GM12892 (cell line): ENCODE measurements around the gene BEX3.
"Not testable (repeated sequence)": the region's sequence is repeated elsewhere in the genome, so short reads cannot be mapped to it uniquely, and the experiment has no call there.

Source experiments
- DNase-seq: peaks from one replicate; pipeline ENCODE4 v3.0.0; 2011; ENCODE audit not compliant: insufficient read length
- FAIRE-seq: peaks from 2 replicates; lab custom pipeline; 2011; peaks lifted over from hg19 to GRCh38; lab: Jason Lieb, UNC
- POLR2A ChIP-seq: IDR thresholded peaks from 2 replicates; pipeline ENCODE4 v1.6.1; 2011; ENCODE audit warnings: low read depth, low read length, control low read depth
- POLR2AphosphoS5 ChIP-seq: IDR thresholded peaks from 2 replicates; pipeline ENCODE4 v1.6.1; 2011; ENCODE audit warnings: low read depth, low read length, control low read depth
- TAF1 ChIP-seq: IDR thresholded peaks from 2 replicates; pipeline ENCODE4 v1.6.1; 2011; ENCODE audit warnings: low read depth, mild to moderate bottlenecking, control low read depth, low read length, borderline replicate concordance

The BEX3 gene

GRCh38 chrX:103386332-103386731, 10.0 kb downstream of the BEX3 start:
- DNase-seq: no peak
- no peak for FAIRE-seq
- TF ChIP-seq POLR2A: no peak
- no peak for TF ChIP-seq TAF1
- TF ChIP-seq POLR2AphosphoS5: no peak

- DNase-seq: no peak
- TF ChIP-seq POLR2A (no peak), TAF1 (no peak), POLR2AphosphoS5 (no peak)
- FAIRE-seq: no peak
Observed at GRCh38 chrX:103393487-103393886, 17.1 kb downstream of the BEX3 start.

GRCh38 chrX:103396186-103396585, 19.8 kb downstream of the BEX3 start:
- no peak for TF ChIP-seq TAF1
- no peak for TF ChIP-seq POLR2A
- no peak for TF ChIP-seq POLR2AphosphoS5
- DNase-seq: no peak
- no peak for FAIRE-seq

GRCh38 chrX:103396660-103397059, 20.3 kb downstream of the BEX3 start:
- no peak for FAIRE-seq

GRCh38 chrX:103397707-103398106, 21.4 kb downstream of the BEX3 start:
- no peak for DNase-seq
- FAIRE-seq: no peak
- TF ChIP-seq TAF1: no peak
- TF ChIP-seq POLR2AphosphoS5: no peak
- no peak for TF ChIP-seq POLR2A

More at GRCh38 chrX:103396660-103397059, 20.3 kb downstream of the BEX3 start:
- no peak for DNase-seq
- TF ChIP-seq TAF1: no peak
- no peak for TF ChIP-seq POLR2A
- TF ChIP-seq POLR2AphosphoS5: no peak

GRCh38 chrX:103398421-103398864, 22.1 kb downstream of the BEX3 start:
- no peak for TF ChIP-seq TAF1
- FAIRE-seq (no peak), DNase-seq (no peak)

- FAIRE-seq (no peak), DNase-seq (no peak)
- TF ChIP-seq POLR2AphosphoS5: no peak
- TF ChIP-seq TAF1: no peak
- no peak for TF ChIP-seq POLR2A
Observed at GRCh38 chrX:103399744-103400143, 23.4 kb downstream of the BEX3 start.

- no peak for TF ChIP-seq POLR2A
- TF ChIP-seq POLR2AphosphoS5: no peak
- no peak for TF ChIP-seq TAF1
- FAIRE-seq: no peak
- no peak for DNase-seq
Observed at GRCh38 chrX:103400931-103401330, 24.6 kb downstream of the BEX3 start.

- no peak for DNase-seq
- TF ChIP-seq TAF1 (no peak), POLR2A (no peak), POLR2AphosphoS5 (no peak)
Observed at GRCh38 chrX:103404231-103405008, 28.1 kb downstream of the BEX3 start.

GRCh38 chrX:103405009-103405333, 28.6 kb downstream of the BEX3 start:
- no peak for FAIRE-seq

More at GRCh38 chrX:103404231-103405008, 28.1 kb downstream of the BEX3 start:
- peak; percentile 68 for FAIRE-seq

GRCh38 chrX:103406256-103406655, 29.9 kb downstream of the BEX3 start:
- TF ChIP-seq POLR2AphosphoS5 (no peak), POLR2A (no peak), TAF1 (no peak)
- FAIRE-seq: no peak
- DNase-seq: no peak

More at GRCh38 chrX:103405009-103405333, 28.6 kb downstream of the BEX3 start:
- no peak for DNase-seq
- TF ChIP-seq POLR2A (no peak), TAF1 (no peak), POLR2AphosphoS5 (no peak)

- FAIRE-seq: no peak
- TF ChIP-seq TAF1 (no peak), POLR2AphosphoS5 (no peak), POLR2A (no peak)
Observed at GRCh38 chrX:103407776-103408175, 31.4 kb downstream of the BEX3 start.

GRCh38 chrX:103411721-103412120, 35.4 kb downstream of the BEX3 start:
- not testable (repeated sequence) for FAIRE-seq, DNase-seq

More at GRCh38 chrX:103407776-103408175, 31.4 kb downstream of the BEX3 start:
- no peak for DNase-seq
